PC-9 (cell line): ENCODE measurements around the gene MAGI2. TPM values are rescaled to one million over a fixed set of nuclear protein-coding genes. Genes with fewer than 3 reads are reported as not detected.

Source experiments
- BruUV-seq: library from RNA; stranded (reverse); fragments of 400-500 nt; replicated peaks from 2 replicates; lab custom pipeline; 2021; lab: Mats Ljungman, UMichigan
- CTCF ChIA-PET: fragments of 300-600 bp; sonication (Branson Sonifier 250); formaldehyde crosslinking; loops from one replicate; lab custom pipeline; 2022; ENCODE audit warnings: antibody characterized with exemption; lab: Charles Lee
- POLR2A ChIA-PET: fragments of 300-600 bp; sonication (Branson Sonifier 250); formaldehyde crosslinking; loops from one replicate; lab custom pipeline; 2022; ENCODE audit warnings: antibody characterized with exemption; ENCODE audit not compliant: unreplicated experiment; lab: Charles Lee
- DNase-seq, 2 experiments: peaks; one replicate each; pipeline versions ENCODE4 v3.0.0 to v3.0.0-alpha.2; 2015 to 2022; ENCODE audit warnings: mixed read lengths in 1 of 2
- H2AFZ ChIP-seq: fragments of 200-600 bp; sonication (generic); 2 replicates; pipeline ENCODE4 v1.8.1; 2017; ENCODE audit warnings: antibody characterized with exemption
- H3F3A ChIP-seq: fragments of 200-600 bp; sonication (generic); 2 replicates; pipeline ENCODE4 v1.8.1; 2017; ENCODE audit warnings: antibody characterized with exemption, mild to moderate bottlenecking, low read depth; ENCODE audit not compliant: insufficient read depth
- H3K27ac ChIP-seq: fragments of 200-600 bp; sonication (generic); 2 replicates; pipeline ENCODE4 v1.6.1; 2016; ENCODE audit warnings: mixed run types
- H3K27me3 ChIP-seq: fragments of 200-600 bp; sonication (generic); 2 replicates; pipeline ENCODE4 v1.6.1; 2016; ENCODE audit warnings: low read depth, mixed run types; ENCODE audit not compliant: insufficient read depth
- H3K36me3 ChIP-seq: fragments of 200-600 bp; sonication (generic); 2 replicates; pipeline ENCODE4 v1.6.1; 2016; ENCODE audit warnings: low read depth, mixed run types
- H3K4me1 ChIP-seq: fragments of 200-600 bp; sonication (generic); replicated peaks from 2 replicates; pipeline ENCODE4 v1.6.1; 2016; ENCODE audit warnings: mixed run types; ENCODE audit not compliant: insufficient read depth
- H3K4me2 ChIP-seq: fragments of 200-600 bp; sonication (generic); 2 replicates; pipeline ENCODE4 v1.6.1; 2017; ENCODE audit warnings: mixed run types
- H3K4me3 ChIP-seq: fragments of 200-600 bp; sonication (generic); 2 replicates; pipeline ENCODE4 v1.6.1; 2016; ENCODE audit warnings: mixed run types
- H3K79me2 ChIP-seq: fragments of 200-600 bp; sonication (generic); 2 replicates; pipeline ENCODE4 v1.6.1; 2017; ENCODE audit warnings: low read depth, mixed run types
- H3K9me2 ChIP-seq: fragments of 200-600 bp; sonication (generic); 2 replicates; pipeline ENCODE4 v1.8.1; 2017; ENCODE audit warnings: mild to moderate bottlenecking; ENCODE audit not compliant: insufficient read depth
- H3K9me3 ChIP-seq: fragments of 200-600 bp; sonication (generic); 2 replicates; pipeline ENCODE4 v1.8.1; 2016; ENCODE audit warnings: low read depth; ENCODE audit not compliant: insufficient read depth
- H4K20me1 ChIP-seq: fragments of 200-600 bp; sonication (generic); 2 replicates; pipeline ENCODE4 v1.8.1; 2017; ENCODE audit not compliant: insufficient read depth
- CTCF ChIP-seq: fragments of 200-600 bp; sonication (generic); conservative IDR thresholded peaks from 2 replicates; pipeline ENCODE4 v1.6.1; 2017; ENCODE audit warnings: mixed run types, antibody characterized with exemption, mild to moderate bottlenecking, moderate library complexity
- EZH2 ChIP-seq: fragments of 200-600 bp; sonication (generic); IDR thresholded peaks from 2 replicates; pipeline ENCODE4 v1.8.0; 2017; ENCODE audit warnings: antibody characterized with exemption, low read depth
- intact Hi-C: fragments of 100-400 bp; cut with micrococcal nuclease; formaldehyde crosslinking; loops from one replicate; pipeline ENCODE4 v1.10.0; 2022; ENCODE audit not compliant: unreplicated experiment
- total RNA-seq: library from RNA; stranded (reverse); gene quantifications from 2 replicates; pipeline ENCODE4 v1.2.3, GENCODE V29; 2021

The MAGI2 gene
- total RNA-seq, 1 experiment from 2014 or later, result 0.92 TPM

GRCh38 chr7:78127009-78127408, 1326.5 kb downstream of the MAGI2 start:
- Histone ChIP-seq H3K4me2 (no peak overlapping the region), H3K4me1 (no peaks in the 10 kb centered on the region), H4K20me1 (no peaks in the 10 kb centered on the region), H3K27me3 (peaks cover 9% of the 10 kb centered on the region; the same call in 1 of the 2 replicates), H2AFZ (no peak overlapping the region), H3K9me3 (no peaks in the 10 kb centered on the region), H3K36me3 (no peaks in the 10 kb centered on the region), H3F3A (no peaks in the 10 kb centered on the region), H3K4me3 (no peak overlapping the region), H3K27ac (no peak overlapping the region), H3K79me2 (no peaks in the 10 kb centered on the region), H3K9me2 (no peaks in the 10 kb centered on the region)
- DNase-seq, result no peak
- ChIA-PET POLR2A (no interaction called here), CTCF (no interaction called here)
- TF ChIP-seq EZH2 (no peak), CTCF (no peak)
- intact Hi-C loops, result no loop called here
- BruUV-seq, result no TSS peak

GRCh38 chr7:78125884-78126283, 1327.6 kb downstream of the MAGI2 start:
- no peak overlapping the region for H3K4me2 ChIP-seq

GRCh38 chr7:78124216-78124615, 1329.3 kb downstream of the MAGI2 start:
- no peaks in the 10 kb centered on the region for H3F3A ChIP-seq
- no peaks in the 10 kb centered on the region for H3K27me3 ChIP-seq
- POLR2A ChIA-PET, result no interaction called here
- intact Hi-C loops, result no loop called here
- TF ChIP-seq EZH2, result no peak
- TF ChIP-seq CTCF, result no peak
- H3K79me2 ChIP-seq, result no peaks in the 10 kb centered on the region
- no peaks in the 10 kb centered on the region for H3K9me3 ChIP-seq
- DNase-seq, result no peak
- H2AFZ ChIP-seq, result no peak overlapping the region
- no peak overlapping the region for H3K4me2 ChIP-seq
- no TSS peak for BruUV-seq
- H3K27ac ChIP-seq, result no peak overlapping the region
- no peaks in the 10 kb centered on the region for H3K4me1 ChIP-seq
- no peaks in the 10 kb centered on the region for H4K20me1 ChIP-seq
- CTCF ChIA-PET, result no interaction called here
- no peaks in the 10 kb centered on the region for H3K36me3 ChIP-seq
- H3K4me3 ChIP-seq, result no peak overlapping the region
- no peaks in the 10 kb centered on the region for H3K9me2 ChIP-seq

More at GRCh38 chr7:78125884-78126283, 1327.6 kb downstream of the MAGI2 start:
- H3K36me3 ChIP-seq, result no peaks in the 10 kb centered on the region
- intact Hi-C loops, result no loop called here
- H3K9me3 ChIP-seq, result no peaks in the 10 kb centered on the region
- DNase-seq, result no peak
- no peaks in the 10 kb centered on the region for H3F3A ChIP-seq
- no TSS peak for BruUV-seq
- H3K4me1 ChIP-seq, result no peaks in the 10 kb centered on the region
- POLR2A ChIA-PET, result no interaction called here
- no peak overlapping the region for H3K27ac ChIP-seq
- no peaks in the 10 kb centered on the region for H3K79me2 ChIP-seq
- H2AFZ ChIP-seq, result no peak overlapping the region
- no peaks in the 10 kb centered on the region for H3K9me2 ChIP-seq
- no peaks in the 10 kb centered on the region for H4K20me1 ChIP-seq
- peaks cover 5% of the 10 kb centered on the region; the same call in 1 of the 2 replicates for H3K27me3 ChIP-seq
- H3K4me3 ChIP-seq, result no peak overlapping the region
- CTCF ChIA-PET, result interaction anchor here (0.5 kb wide), 1 partner anchor 36 kb away, joined by 11 read pairs; no protein-coding TSS in a partner anchor
- TF ChIP-seq EZH2, result no peak
- TF ChIP-seq CTCF, result no peak
